HG03045 (cell line): Measurements from ENCODE around the gene CUX1.
"Not testable (repeated sequence)": the region's sequence is repeated elsewhere in the genome, so short reads cannot be mapped to it uniquely, and the experiment has no call there.

Experiments used
- ATAC-seq: cut with Tn5 transposase; IDR thresholded peaks from one replicate; pipeline ENCODE4 v1.9.1; 2021; ENCODE audit warnings: mild to moderate bottlenecking, moderate library complexity; ENCODE audit not compliant: unreplicated experiment

Gene CUX1

GRCh38 chr7:102119213-102119651, 301.8 kb downstream of the CUX1 start:
- ATAC-seq: no peak

GRCh38 chr7:102119925-102120324, 302.5 kb downstream of the CUX1 start:
- ATAC-seq: no peak

GRCh38 chr7:102120666-102121195, 303.3 kb downstream of the CUX1 start:
- ATAC-seq: no peak

- ATAC-seq: no peak
These were observed 304.6 kb downstream of the CUX1 start for GRCh38 chr7:102122026-102122425.

GRCh38 chr7:102125127-102125596, 307.7 kb downstream of the CUX1 start:
- no peak for ATAC-seq

- no peak for ATAC-seq
These were observed 310.9 kb downstream of the CUX1 start for GRCh38 chr7:102128303-102128702.

- no peak for ATAC-seq
These were observed 312.4 kb downstream of the CUX1 start for GRCh38 chr7:102129636-102130370.

GRCh38 chr7:102132209-102132752, 314.9 kb downstream of the CUX1 start:
- no peak for ATAC-seq

GRCh38 chr7:102138676-102139075, 321.2 kb downstream of the CUX1 start:
- no peak for ATAC-seq

GRCh38 chr7:102140952-102141370, 323.5 kb downstream of the CUX1 start:
- no peak for ATAC-seq

GRCh38 chr7:102142433-102142832, 325.0 kb downstream of the CUX1 start:
- not testable (repeated sequence) for ATAC-seq

- ATAC-seq: no peak
These were observed 328.7 kb downstream of the CUX1 start for GRCh38 chr7:102146122-102146521.

- no peak for ATAC-seq
These were observed 329.6 kb downstream of the CUX1 start for GRCh38 chr7:102147008-102147407.

- no peak for ATAC-seq
These were observed 331.4 kb downstream of the CUX1 start for GRCh38 chr7:102148799-102149198.

- ATAC-seq: no peak
These were observed 332.0 kb downstream of the CUX1 start for GRCh38 chr7:102149416-102149815.

- ATAC-seq: no peak
These were observed 332.8 kb downstream of the CUX1 start for GRCh38 chr7:102150266-102150665.

GRCh38 chr7:102152672-102153598, 335.5 kb downstream of the CUX1 start:
- ATAC-seq: no peak

- ATAC-seq: no peak
These were observed 336.1 kb downstream of the CUX1 start for GRCh38 chr7:102153599-102153946.

GRCh38 chr7:102154425-102154824, 337.0 kb downstream of the CUX1 start:
- no peak for ATAC-seq

- no peak for ATAC-seq
These were observed 338.5 kb downstream of the CUX1 start for GRCh38 chr7:102155821-102156441.

- no peak for ATAC-seq
These were observed 339.4 kb downstream of the CUX1 start for GRCh38 chr7:102156867-102157266.
